ENCODE measurements around the gene KCNAB3.

KCNAB3 gene

DNA sequence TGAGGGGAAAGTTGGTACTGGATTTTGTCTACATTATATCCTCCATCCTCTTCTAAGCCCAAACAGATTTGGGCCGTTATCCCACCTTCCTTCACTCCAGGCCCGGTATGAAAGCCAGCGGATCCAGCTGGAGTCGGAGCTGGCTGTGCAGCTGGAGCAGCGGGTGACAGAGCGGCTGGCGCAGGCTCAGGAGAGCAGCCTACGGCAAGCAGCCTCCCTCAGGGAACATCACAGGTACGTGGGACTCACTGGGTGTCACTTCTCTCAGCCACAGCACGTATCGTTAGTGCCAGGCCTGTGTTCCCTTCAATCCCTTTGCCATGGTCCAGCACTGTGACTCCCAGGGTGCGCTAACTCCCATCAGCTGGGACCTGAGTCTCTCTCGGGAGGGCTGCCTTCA lies 13.6 kb upstream of the KCNAB3 start:
- in situ Hi-C loops (cut with MboI; ENCODE audit: low sequenced_read_pairs): no loop called here

DNA sequence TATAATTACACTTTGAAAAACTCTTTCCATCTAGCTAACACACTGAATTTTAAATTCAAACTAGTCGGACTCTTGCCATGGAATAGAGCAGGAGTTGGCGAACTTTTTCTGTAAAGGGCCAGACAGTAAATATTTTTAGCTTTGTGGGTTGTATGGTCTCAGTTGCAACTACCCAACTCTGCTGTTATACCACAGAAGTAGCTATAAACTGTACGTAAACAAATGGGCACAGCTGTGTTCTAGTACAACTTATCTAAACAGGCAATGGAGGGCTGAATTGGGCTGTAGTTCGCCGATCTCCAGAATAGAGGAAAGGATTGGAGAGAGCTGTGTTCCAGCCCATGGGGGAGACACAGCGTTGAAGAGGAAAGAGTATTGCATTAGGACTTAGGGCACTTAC lies 11.1 kb upstream of the KCNAB3 start:
- in situ Hi-C loops (cut with MboI; ENCODE audit: low sequenced_read_pairs): no loop called here

DNA sequence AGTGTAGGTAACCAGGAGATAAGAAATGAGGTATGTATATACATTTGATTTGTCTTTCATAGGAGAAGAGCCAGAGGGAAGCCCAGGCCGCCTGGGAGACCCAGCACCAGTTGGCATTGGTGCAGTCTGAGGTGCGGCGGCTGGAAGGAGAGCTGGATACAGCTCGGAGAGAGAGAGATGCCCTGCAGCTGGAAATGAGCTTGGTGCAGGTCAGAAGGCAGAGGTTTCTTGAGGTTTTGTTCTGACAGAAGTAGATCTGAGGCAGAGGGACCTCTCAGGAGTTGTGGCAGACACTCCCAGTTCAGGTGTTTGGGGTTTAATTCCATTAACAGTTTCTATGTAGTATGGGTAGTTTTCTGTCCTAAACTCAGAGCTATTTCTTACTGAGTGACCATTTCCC lies 10.4 kb upstream of the KCNAB3 start:
- in situ Hi-C loops (cut with MboI; ENCODE audit: low sequenced_read_pairs): no loop called here

GRCh38 chr17:7935859-7936258 lies 6.2 kb upstream of the KCNAB3 start:
- in situ Hi-C loops (cut with MboI; ENCODE audit: low sequenced_read_pairs): no loop called here

GRCh38 chr17:7932949-7933348 lies 3.3 kb upstream of the KCNAB3 start:
- in situ Hi-C loops (cut with MboI; ENCODE audit: low sequenced_read_pairs): no loop called here

DNA sequence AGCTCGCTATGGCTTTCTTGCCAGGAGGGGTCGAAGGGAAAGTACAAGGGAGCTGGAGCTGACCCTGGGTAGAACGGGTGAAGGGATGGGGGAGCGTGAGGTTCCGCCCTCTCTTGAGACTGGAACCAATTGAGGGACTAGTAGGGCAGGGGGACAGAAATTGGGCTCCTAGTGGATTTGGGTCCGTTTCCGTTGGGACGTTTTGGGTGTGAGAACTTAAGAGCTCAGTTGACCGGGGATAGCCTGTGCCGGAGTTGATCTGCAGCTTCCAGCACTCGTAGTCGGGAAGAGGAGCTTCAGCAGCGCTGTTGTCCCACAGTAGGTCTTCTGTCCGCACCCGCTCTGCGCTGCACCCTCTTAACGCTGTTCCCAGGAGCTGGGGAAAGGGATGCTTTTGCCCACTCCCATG lies 2.8 kb upstream of the KCNAB3 start:
- in situ Hi-C loops (cut with MboI; ENCODE audit: low sequenced_read_pairs): no loop called here

- in situ Hi-C loops (cut with MboI; ENCODE audit: low sequenced_read_pairs): no loop called here
These were observed 2.2 kb upstream of the KCNAB3 start, which contains the start of the genes CNTROB and TRAPPC1 for GRCh38 chr17:7931709-7932482. TSS of gene CNTROB (plus strand) at chr17:7932206. CDS start at chr17:7933080, 874 bp downstream. TSS of gene TRAPPC1 (minus strand) at chr17:7931946. CDS start at chr17:7931829, 117 bp downstream.

- in situ Hi-C loops (cut with MboI; ENCODE audit: low sequenced_read_pairs): no loop called here
These were observed 1.4 kb upstream of the KCNAB3 start for GRCh38 chr17:7930841-7931631.

DNA sequence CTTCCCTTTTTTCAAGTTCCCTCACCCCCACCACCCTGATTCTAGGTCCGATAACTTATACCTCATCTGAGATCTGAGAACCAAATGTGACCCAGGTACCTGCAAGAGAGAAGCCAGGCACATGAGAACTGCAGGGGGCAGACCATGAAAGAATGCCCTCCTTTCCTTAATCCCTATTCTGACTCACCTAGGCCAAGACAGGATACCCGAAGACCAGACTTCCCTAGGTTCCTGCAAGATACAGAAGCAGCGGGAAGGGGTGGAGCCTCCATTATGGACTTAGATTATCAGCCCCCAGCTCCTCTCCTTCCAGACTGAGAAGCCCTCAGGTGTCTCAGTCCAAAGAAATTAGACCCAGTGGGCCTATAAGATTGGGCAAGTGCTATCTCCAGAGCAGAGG lies 2.1 kb downstream of the KCNAB3 start:
- in situ Hi-C loops (cut with MboI; ENCODE audit: low sequenced_read_pairs): no loop called here

DNA sequence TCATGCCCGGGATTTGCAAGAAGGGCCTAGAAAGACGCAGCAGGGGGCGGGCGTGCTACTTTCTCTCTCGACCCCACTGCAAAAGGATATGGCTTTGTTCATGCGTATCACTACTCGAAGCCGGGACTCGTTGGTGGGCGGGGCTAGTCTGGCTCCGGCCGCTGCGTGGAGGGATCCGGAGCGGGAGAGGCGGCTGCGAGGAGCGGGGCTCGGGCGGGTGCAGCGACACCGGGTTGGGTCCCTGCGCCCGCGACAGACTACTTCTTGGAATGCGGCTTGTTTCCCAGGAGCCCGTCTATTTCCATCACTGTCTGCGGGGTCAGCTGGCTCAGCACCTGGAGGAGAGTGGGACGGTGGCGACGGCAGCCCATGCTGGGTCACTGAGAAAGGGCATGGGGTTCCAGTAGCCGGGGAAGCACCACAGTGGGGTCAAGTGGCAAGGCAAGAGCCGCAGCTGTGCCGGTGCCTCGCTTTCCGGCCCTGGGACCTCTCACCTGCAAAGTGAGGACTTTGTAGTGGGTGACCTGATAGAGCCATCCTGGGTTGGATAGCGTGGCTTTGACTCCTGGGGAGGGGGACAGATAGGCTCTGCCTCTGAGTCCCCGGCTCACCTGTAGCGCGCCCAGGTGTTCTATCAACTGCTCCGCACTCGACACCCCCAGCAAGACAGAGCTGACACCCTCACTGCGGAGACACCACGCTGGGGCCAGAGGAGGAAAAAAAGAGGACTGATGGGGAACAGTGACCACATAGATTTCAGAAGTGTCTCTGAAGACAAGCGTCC lies 6.6 kb downstream of the KCNAB3 start:
- in situ Hi-C loops (cut with MboI; ENCODE audit: low sequenced_read_pairs): no loop called here

GRCh38 chr17:7922269-7922844 lies 7.3 kb downstream of the KCNAB3 start:
- in situ Hi-C loops (cut with MboI; ENCODE audit: low sequenced_read_pairs): no loop called here

- in situ Hi-C loops (cut with MboI; ENCODE audit: low sequenced_read_pairs): no loop called here
These were observed 12.8 kb downstream of the KCNAB3 start for GRCh38 chr17:7916808-7917207.

GRCh38 chr17:7916385-7916682 lies 13.3 kb downstream of the KCNAB3 start:
- in situ Hi-C loops (cut with MboI; ENCODE audit: low sequenced_read_pairs): no loop called here

GRCh38 chr17:7915611-7916384 lies 13.9 kb downstream of the KCNAB3 start, which contains the start of gene RNF227:
TSS of gene RNF227 (minus strand) at chr17:7916289. CDS start at chr17:7916195, 94 bp downstream.
- in situ Hi-C loops (cut with MboI; ENCODE audit: low sequenced_read_pairs): no loop called here

GRCh38 chr17:7915179-7915610 lies 14.5 kb downstream of the KCNAB3 start:
- in situ Hi-C loops (cut with MboI; ENCODE audit: low sequenced_read_pairs): no loop called here

GRCh38 chr17:7912927-7913524 lies 16.6 kb downstream of the KCNAB3 start:
- in situ Hi-C loops (cut with MboI; ENCODE audit: low sequenced_read_pairs): no loop called here

DNA sequence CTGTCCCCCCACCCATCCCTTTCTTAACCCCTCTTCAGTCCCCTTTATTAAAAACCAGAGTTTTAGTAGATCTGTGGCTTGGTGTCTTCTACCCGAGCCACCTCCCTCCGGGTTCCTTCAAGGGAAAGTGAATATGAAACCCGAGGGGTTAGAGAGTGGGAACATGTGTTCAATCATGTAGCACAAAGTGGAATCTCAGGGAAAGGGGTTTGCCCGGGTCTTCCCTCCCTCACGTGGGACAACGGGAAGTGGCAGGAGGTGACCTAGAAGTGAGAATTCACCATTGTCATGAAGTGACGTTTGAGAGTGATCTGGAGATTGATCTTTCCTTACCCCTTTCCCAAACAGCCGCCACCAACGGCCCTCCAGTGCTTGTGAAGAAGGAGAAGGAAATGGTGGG lies 18.5 kb downstream of the KCNAB3 start:
- in situ Hi-C loops (cut with MboI; ENCODE audit: low sequenced_read_pairs): no loop called here

DNA sequence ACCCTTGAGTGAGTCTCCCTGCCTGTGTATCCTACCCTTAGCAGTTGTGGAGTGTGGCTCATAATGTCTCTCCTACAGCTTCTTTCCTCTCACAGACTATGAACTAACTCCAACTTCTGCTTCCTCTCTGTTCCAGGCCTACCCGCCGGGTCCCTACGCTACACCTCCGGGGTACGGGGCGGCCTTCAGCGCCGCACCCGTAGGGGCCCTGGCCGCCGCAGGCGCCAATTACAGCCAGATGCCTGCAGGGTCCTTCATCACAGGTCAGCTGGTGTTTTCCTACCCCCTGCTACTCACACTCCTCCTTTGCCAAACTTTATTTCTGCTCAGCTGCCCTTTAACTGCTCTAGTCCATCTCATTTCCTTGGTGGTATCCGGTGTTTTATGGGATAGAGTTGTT lies 18.9 kb downstream of the KCNAB3 start:
- in situ Hi-C loops (cut with MboI; ENCODE audit: low sequenced_read_pairs): no loop called here

DNA sequence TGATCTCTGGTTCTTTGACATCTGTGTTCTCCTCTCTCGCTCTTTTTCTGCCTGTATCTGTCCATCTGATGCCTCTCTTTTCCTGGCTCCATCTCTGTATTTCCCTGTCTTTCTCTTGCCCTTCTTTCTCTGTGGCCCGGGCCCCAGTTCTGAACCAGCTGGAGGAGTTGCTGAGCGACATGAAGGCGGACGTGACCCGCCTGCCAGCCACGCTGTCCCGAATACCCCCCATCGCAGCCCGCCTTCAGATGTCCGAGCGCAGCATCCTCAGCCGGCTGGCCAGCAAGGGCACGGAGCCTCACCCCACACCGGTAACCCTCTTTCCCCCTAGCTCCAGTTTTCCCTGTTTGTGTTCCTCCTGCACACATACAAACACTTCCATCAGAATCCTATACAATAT lies 19.4 kb downstream of the KCNAB3 start:
- in situ Hi-C loops (cut with MboI; ENCODE audit: low sequenced_read_pairs): no loop called here

DNA sequence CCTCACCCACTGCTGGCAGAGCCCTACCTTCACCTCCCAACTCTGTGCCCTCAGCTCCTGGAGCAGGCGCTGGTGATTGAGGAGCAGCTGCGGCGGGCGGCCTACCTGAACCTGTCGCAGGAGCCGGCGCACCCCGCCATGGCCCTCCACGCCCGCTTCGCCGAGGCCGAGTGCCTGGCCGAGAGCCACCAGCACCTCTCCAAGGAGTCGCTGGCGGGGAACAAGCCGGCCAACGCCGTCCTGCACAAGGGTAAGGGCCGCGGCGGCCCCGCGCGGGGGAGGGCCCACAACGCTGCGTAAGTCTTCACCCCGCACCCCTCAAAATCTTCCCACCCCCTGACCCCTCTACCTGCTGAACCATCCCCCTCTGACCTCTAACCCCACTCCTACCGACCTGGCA lies 20.6 kb downstream of the KCNAB3 start:
- in situ Hi-C loops (cut with MboI; ENCODE audit: low sequenced_read_pairs): no loop called here
